Liver (tissue), 9 donors: ENCODE measurements around the gene BANK1. TPM values are rescaled to one million over a fixed set of nuclear protein-coding genes. Genes with fewer than 3 reads are reported as not detected.

ENCODE experiments used
- DNase-seq: peaks from one replicate; pipeline ENCODE4 v3.0.0-alpha.2; 2017; ENCODE audit warnings: low spot score
- H3K27ac ChIP-seq, 2 donors: one replicate each; pipeline ENCODE4 v1.7.0; 2013; ENCODE audit warnings: inconsistent platforms in 2 of 2, low read length in 2 of 2, control low read depth in 1 of 2, low read depth in 1 of 2, mild to moderate bottlenecking in 1 of 2
- H3K27me3 ChIP-seq, 4 donors: one replicate each; pipeline versions ENCODE4 v1.6.1 to v1.7.0; 2013; ENCODE audit warnings: low read length in 3 of 4, inconsistent platforms in 1 of 4, mild to moderate bottlenecking in 1 of 4, moderate library complexity in 1 of 4; ENCODE audit not compliant: control insufficient read depth in 4 of 4, insufficient read depth in 4 of 4
- H3K36me3 ChIP-seq, 4 donors: one replicate each; pipeline versions ENCODE4 v1.6.1 to v1.7.0; 2013; ENCODE audit warnings: low read length in 3 of 4, mild to moderate bottlenecking in 3 of 4, low read depth in 1 of 4, moderate library complexity in 1 of 4; ENCODE audit not compliant: control insufficient read depth in 4 of 4, insufficient read depth in 3 of 4
- H3K4me1 ChIP-seq, 4 donors: one replicate each; pipeline versions ENCODE4 v1.6.1 to v1.7.0; 2013; ENCODE audit warnings: low read length in 3 of 4, mild to moderate bottlenecking in 3 of 4, moderate library complexity in 1 of 4; ENCODE audit not compliant: control insufficient read depth in 4 of 4, insufficient read depth in 4 of 4
- H3K4me3 ChIP-seq, 3 donors: one replicate each; pipeline versions ENCODE4 v1.6.1 to v1.7.0; 2013; ENCODE audit warnings: low read length in 3 of 3, control low read depth in 1 of 3, low read depth in 1 of 3, mild to moderate bottlenecking in 1 of 3
- H3K9ac ChIP-seq, 2 donors: one replicate each; pipeline ENCODE4 v1.7.0; 2013; ENCODE audit warnings: low read length in 2 of 2, mild to moderate bottlenecking in 2 of 2, moderate library complexity in 2 of 2, control low read depth in 1 of 2, low read depth in 1 of 2
- H3K9me3 ChIP-seq, 4 donors: one replicate each; pipeline versions ENCODE4 v1.6.1 to v1.7.0; 2013; ENCODE audit warnings: low read length in 3 of 4; ENCODE audit not compliant: control insufficient read depth in 4 of 4
- CTCF ChIP-seq: fragments of 150-350 bp; IDR thresholded peaks from 2 replicates; pipeline ENCODE4 v1.5.1; 2017; ENCODE audit warnings: improper control_type of control experiment, low read depth, low read length; ENCODE audit not compliant: missing input control
- EGR1 ChIP-seq, 2 donors: IDR thresholded peaks; 2 replicates each; pipeline ENCODE4 v1.6.1; 2016 to 2018; ENCODE audit warnings: antibody characterized with exemption in 2 of 2, low read depth in 2 of 2
- FOXA2 ChIP-seq: IDR thresholded peaks from 2 replicates; pipeline ENCODE4 v1.6.1; 2016; ENCODE audit warnings: antibody characterized with exemption
- HNF4A ChIP-seq, 2 donors: conservative IDR thresholded peaks; 2 replicates each; pipeline ENCODE4 v1.6.1; 2016; ENCODE audit warnings: antibody characterized with exemption in 2 of 2, mild to moderate bottlenecking in 2 of 2
- HNF4G ChIP-seq: IDR thresholded peaks from 2 replicates; pipeline ENCODE4 v1.6.1; 2016; ENCODE audit warnings: antibody characterized with exemption
- JUND ChIP-seq, 2 donors: IDR thresholded peaks; 2 replicates each; pipeline ENCODE4 v1.6.1; 2016; ENCODE audit warnings: antibody characterized with exemption in 2 of 2
- NR2F2 ChIP-seq: IDR thresholded peaks from 2 replicates; pipeline ENCODE4 v1.6.1; 2016; ENCODE audit warnings: antibody characterized with exemption
- REST ChIP-seq: IDR thresholded peaks from 2 replicates; pipeline ENCODE4 v1.6.1; 2016; ENCODE audit warnings: antibody characterized with exemption, mild to moderate bottlenecking
- SP1 ChIP-seq: IDR thresholded peaks from 2 replicates; pipeline ENCODE4 v1.6.1; 2018; ENCODE audit warnings: antibody characterized with exemption, mild to moderate bottlenecking
- TAF1 ChIP-seq: conservative IDR thresholded peaks from 2 replicates; pipeline ENCODE4 v1.6.1; 2016; ENCODE audit warnings: antibody characterized with exemption, mild to moderate bottlenecking
- YY1 ChIP-seq: IDR thresholded peaks from 2 replicates; pipeline ENCODE4 v1.6.1; 2016; ENCODE audit warnings: antibody characterized with exemption, mild to moderate bottlenecking
- ZBTB33 ChIP-seq: IDR thresholded peaks from 2 replicates; pipeline ENCODE4 v1.6.1; 2016; ENCODE audit warnings: antibody characterized with exemption
- WGBS: extraction: QIAGEN DNeasy Blood & Tissue Kit; methylation state at CpG from one replicate; pipeline ENCODE4 v1.1.7; 2013; 5-methylcytosine and 5-hydroxymethylcytosine counted together
- polyA plus RNA-seq, 2 donors: library from polyadenylated mRNA; stranded (reverse) in 1 of 2; unstranded in 1 of 2; fragments of 200-250 nt in 1 of 2; fragments of >200 nt in 1 of 2; fragmentation: Nextera tagmentation in 1 of 2; extraction: Ambion mirVana in 1 of 2; gene quantifications; one replicate each; pipeline versions ENCODE4 v1.2.1 to v1.2.3, GENCODE V29; 2013 to 2015
- total RNA-seq, 2 donors: library from RNA; depleted of rRNA; stranded (reverse); fragments of >200 nt; gene quantifications; one replicate each; pipeline ENCODE4 v1.2.3, GENCODE V29; 2014
- donor health status: healthy.
- donor health status: healthy.
- donor health status: healthy.
- donor health status: healthy.
- donor health status: healthy.

Gene BANK1
- total and polyA plus RNA-seq, 4 donors = 0.06 to 1.7 (median 0.35) TPM

DNA sequence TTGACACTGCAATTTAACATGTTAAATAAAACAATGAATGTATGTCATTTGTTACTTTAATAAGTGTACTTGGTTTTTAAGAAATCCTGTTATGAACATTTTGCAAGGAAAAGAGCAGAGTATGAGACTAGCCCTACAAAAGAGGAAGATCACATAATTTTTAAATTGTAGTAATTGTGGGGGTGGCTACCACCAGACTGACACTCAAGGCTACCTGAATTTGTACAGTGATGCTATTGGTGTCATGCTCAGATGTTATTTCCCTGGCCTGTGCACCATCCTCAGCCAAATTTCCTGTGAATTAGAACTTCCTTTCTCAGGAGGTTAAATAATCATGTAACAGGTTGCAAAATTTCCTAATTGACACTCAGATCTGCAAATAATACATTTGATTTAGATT lies 157.5 kb downstream of the BANK1 start:
- Histone ChIP-seq H3K9me3 (no peaks in the 10 kb centered on the region), H3K4me1 (no peaks in the 10 kb centered on the region), H3K4me3 (no peak overlapping the region), H3K27ac (no peak overlapping the region), H3K27me3 (peaks cover 0 to 2% (median 0%) of the 10 kb centered on the region in 4 donors), H3K36me3 (no peaks in the 10 kb centered on the region), H3K9ac (no peak overlapping the region)
- no peak for DNase-seq
- no peak for TF ChIP-seq HNF4A (conservative IDR thresholded peaks at IDR 0.05)
- TF ChIP-seq EGR1 (IDR thresholded peaks at IDR 0.05; ENCODE audit: low read depth in 2 of 2) = no peak
- no peak for TF ChIP-seq REST
- TF ChIP-seq JUND (IDR thresholded peaks at IDR 0.05) = no peak
- no peak for TF ChIP-seq SP1

GRCh38 chr4:101948951-101949350 lies 158.4 kb downstream of the BANK1 start:
- WGBS = 66% methylated on average over 2 of the region's 2 CpGs
- Histone ChIP-seq H3K36me3 (no peaks in the 10 kb centered on the region), H3K27me3 (no peaks in the 10 kb centered on the region), H3K4me3 (no peak overlapping the region), H3K4me1 (no peaks in the 10 kb centered on the region), H3K9ac (no peak overlapping the region), H3K27ac (no peak overlapping the region), H3K9me3 (no peaks in the 10 kb centered on the region)
- no peak for TF ChIP-seq ZBTB33
- no peak for TF ChIP-seq YY1
- no peak for TF ChIP-seq SP1
- TF ChIP-seq HNF4G = no peak
- TF ChIP-seq EGR1 (IDR thresholded peaks at IDR 0.05; ENCODE audit: low read depth in 2 of 2) = no peak
- no peak for TF ChIP-seq NR2F2
- TF ChIP-seq CTCF = no peak
- no peak for TF ChIP-seq FOXA2
- no peak for TF ChIP-seq TAF1
- TF ChIP-seq HNF4A (conservative IDR thresholded peaks at IDR 0.05) = no peak
- no peak for DNase-seq
